ENCODE results near the gene XXYLT1. TPM values are rescaled to one million over a fixed set of nuclear protein-coding genes. Genes with fewer than 3 reads are reported as not detected.

Gene XXYLT1
- total RNA-seq, 1 experiment from 2014 or later = 29.2 TPM

DNA sequence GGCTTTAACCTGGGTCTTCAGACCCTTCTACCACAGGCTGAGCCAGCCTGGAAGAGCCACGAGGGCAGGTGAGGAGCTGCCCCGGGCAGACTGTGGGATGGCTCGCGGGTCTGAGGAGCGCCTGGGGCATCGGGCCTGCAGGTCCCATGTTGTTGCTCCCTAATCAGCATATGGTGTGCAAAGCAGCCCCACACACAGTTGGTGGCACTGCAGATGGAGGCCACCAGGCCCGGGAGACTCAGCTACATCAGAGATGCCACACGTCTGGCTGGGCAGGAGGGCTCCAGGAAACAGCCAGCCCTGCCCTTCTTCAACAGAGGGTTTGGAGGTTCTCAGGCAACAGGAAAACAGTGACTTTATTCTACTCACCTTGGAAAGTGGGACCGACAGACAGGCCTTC, 63.9 kb downstream of the XXYLT1 start:
- peaks cover 5% of the 10 kb centered on the region for H3K36me3 Mint-ChIP-seq (ENCODE audit: insufficient read depth, unreplicated experiment)
- no peaks in the 10 kb centered on the region for H3K27me3 Mint-ChIP-seq (ENCODE audit: unreplicated experiment)
- H3K4me1 Mint-ChIP-seq (ENCODE audit: low read depth, unreplicated experiment) = peaks cover 25% of the 10 kb centered on the region
- intact Hi-C loops (cut with micrococcal nuclease; ENCODE audit: unreplicated experiment) = no loop called here
- no peak for DNase-seq
- no TSS peak for BruUV-seq (replicated peaks)
- H3K27ac Mint-ChIP-seq (ENCODE audit: unreplicated experiment) = no peak overlapping the region
- peaks cover 4% of the 10 kb centered on the region for H3K9me3 Mint-ChIP-seq (ENCODE audit: low read depth, unreplicated experiment)
- no peak overlapping the region for H3K4me3 Mint-ChIP-seq (ENCODE audit: low read depth, unreplicated experiment)
- CTCF ChIA-PET = interaction anchor here (0.5 kb wide), 1 partner anchor 771 kb away, joined by 3 read pairs; no protein-coding TSS in a partner anchor
- TF ChIP-seq, protein P1, sequence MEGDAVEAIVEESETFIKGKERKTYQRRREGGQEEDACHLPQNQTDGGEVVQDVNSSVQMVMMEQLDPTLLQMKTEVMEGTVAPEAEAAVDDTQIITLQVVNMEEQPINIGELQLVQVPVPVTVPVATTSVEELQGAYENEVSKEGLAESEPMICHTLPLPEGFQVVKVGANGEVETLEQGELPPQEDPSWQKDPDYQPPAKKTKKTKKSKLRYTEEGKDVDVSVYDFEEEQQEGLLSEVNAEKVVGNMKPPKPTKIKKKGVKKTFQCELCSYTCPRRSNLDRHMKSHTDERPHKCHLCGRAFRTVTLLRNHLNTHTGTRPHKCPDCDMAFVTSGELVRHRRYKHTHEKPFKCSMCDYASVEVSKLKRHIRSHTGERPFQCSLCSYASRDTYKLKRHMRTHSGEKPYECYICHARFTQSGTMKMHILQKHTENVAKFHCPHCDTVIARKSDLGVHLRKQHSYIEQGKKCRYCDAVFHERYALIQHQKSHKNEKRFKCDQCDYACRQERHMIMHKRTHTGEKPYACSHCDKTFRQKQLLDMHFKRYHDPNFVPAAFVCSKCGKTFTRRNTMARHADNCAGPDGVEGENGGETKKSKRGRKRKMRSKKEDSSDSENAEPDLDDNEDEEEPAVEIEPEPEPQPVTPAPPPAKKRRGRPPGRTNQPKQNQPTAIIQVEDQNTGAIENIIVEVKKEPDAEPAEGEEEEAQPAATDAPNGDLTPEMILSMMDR (IDR thresholded peaks at IDR 0.05; ENCODE audit: unreplicated experiment) = no peak

DNA sequence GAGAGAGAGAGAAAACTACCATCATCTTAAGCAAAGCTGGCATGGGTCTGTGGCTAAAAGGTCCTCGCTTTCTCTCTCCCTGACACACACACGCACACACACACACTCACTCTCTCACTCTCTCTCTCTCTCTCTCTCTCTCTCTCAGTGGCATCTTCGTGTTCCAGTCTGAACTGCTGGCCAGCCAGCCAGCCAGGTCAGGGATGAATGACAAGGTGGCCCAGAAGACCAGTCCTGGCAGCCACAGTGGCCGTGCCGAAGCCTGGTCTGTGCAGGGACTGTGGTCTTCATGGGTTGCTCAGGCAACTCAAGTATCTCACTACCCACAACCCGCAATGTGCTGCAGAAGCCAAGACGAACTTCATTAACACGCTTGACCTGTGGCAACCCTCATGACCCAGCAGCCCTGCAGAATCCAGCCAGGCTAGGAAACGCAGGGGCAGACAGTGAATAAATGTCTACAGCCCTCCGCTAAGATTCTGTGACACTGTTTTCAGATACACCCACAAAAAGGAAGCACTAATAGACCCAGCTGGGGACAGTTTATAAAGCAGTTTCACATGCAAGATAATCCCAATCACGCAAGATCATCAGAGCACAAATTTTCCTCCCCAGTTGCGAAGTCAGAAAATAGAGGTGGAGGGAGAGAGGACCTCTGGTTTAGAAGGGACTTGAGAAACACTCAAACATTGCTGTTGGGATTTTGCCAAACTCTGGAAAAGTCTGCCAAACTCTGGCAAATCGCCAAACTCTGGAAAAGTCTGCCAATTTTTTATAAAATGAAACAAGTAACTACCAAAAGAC, 66.4 kb downstream of the XXYLT1 start:
- BruUV-seq (replicated peaks) = no TSS peak
- CTCF ChIA-PET = interaction anchor here (0.6 to 1.0 kb wide), 2 partner anchors 85 to 522 kb away, joined by 3 to 4 read pairs; no protein-coding TSS in a partner anchor
- no peak for DNase-seq
- intact Hi-C loops (cut with micrococcal nuclease; ENCODE audit: unreplicated experiment) = no loop called here
- Mint-ChIP-seq H3K4me1 (ENCODE audit: low read depth, unreplicated experiment) (peaks cover 16% of the 10 kb centered on the region), H3K9me3 (ENCODE audit: low read depth, unreplicated experiment) (no peaks in the 10 kb centered on the region), H3K27ac (ENCODE audit: unreplicated experiment) (peak overlapping the region; percentile 66), H3K36me3 (ENCODE audit: insufficient read depth, unreplicated experiment) (peaks cover 5% of the 10 kb centered on the region), H3K27me3 (ENCODE audit: unreplicated experiment) (no peaks in the 10 kb centered on the region), H3K4me3 (ENCODE audit: low read depth, unreplicated experiment) (no peak overlapping the region)
- TF ChIP-seq, protein P1 (IDR thresholded peaks at IDR 0.05; ENCODE audit: unreplicated experiment) = no peak

DNA sequence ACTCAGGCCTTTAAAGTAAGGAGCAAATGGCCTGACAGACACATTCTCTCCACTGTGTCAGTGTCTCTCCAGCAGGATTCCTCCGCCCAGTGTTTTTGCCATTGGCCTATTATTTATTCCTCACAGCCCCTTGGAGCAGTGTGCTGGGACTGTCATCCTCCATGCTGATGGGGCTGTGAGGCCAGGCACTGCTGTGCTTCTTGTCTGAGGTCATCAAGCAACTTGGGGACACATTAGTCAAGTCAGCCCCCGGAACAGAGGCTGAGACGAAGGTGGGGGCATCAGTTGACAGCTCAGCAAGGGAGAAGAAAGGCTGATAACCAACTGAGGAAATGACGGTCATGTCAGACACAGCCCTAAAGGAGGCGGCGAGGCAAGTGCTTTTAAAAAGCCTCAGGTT, 67.4 kb downstream of the XXYLT1 start:
- TF ChIP-seq, protein P1 (IDR thresholded peaks at IDR 0.05; ENCODE audit: unreplicated experiment) = no peak
- Mint-ChIP-seq H3K4me1 (ENCODE audit: low read depth, unreplicated experiment) (peaks cover 23% of the 10 kb centered on the region), H3K9me3 (ENCODE audit: low read depth, unreplicated experiment) (no peaks in the 10 kb centered on the region), H3K4me3 (ENCODE audit: low read depth, unreplicated experiment) (no peak overlapping the region), H3K27ac (ENCODE audit: unreplicated experiment) (no peak overlapping the region), H3K27me3 (ENCODE audit: unreplicated experiment) (no peaks in the 10 kb centered on the region), H3K36me3 (ENCODE audit: insufficient read depth, unreplicated experiment) (peaks cover 10% of the 10 kb centered on the region)
- no peak for DNase-seq
- BruUV-seq (replicated peaks) = no TSS peak
- CTCF ChIA-PET = no interaction called here
- intact Hi-C loops (cut with micrococcal nuclease; ENCODE audit: unreplicated experiment) = no loop called here

DNA sequence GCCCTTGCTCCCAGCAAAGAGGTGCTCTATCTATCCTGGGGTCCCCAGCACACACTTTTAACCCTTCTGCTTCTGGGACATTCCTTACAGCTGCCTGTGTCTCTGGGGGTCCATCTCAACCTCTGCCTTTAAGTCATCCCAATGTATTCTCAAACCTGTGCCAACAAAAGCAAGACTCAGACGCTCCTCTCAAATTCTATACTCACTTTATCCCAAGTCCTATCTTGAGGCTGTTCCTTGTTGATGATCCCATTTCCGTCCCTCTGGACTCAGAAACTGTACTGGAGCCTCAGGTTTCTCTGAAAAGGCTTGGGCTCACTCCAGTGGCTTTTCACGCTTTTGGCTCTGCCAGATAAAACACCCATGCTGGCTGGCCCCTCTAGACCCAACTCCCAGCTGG, 69.7 kb downstream of the XXYLT1 start:
- H3K27ac Mint-ChIP-seq (ENCODE audit: unreplicated experiment) = no peak overlapping the region
- intact Hi-C loops (cut with micrococcal nuclease; ENCODE audit: unreplicated experiment) = no loop called here
- no peaks in the 10 kb centered on the region for H3K9me3 Mint-ChIP-seq (ENCODE audit: low read depth, unreplicated experiment)
- BruUV-seq (replicated peaks) = no TSS peak
- TF ChIP-seq, protein P1 (IDR thresholded peaks at IDR 0.05; ENCODE audit: unreplicated experiment) = no peak
- H3K36me3 Mint-ChIP-seq (ENCODE audit: insufficient read depth, unreplicated experiment) = peaks cover 10% of the 10 kb centered on the region
- H3K4me1 Mint-ChIP-seq (ENCODE audit: low read depth, unreplicated experiment) = peaks cover 37% of the 10 kb centered on the region
- CTCF ChIA-PET = interaction anchor here (0.6 kb wide), 2 partner anchors 380 to 460 kb away, joined by 3 to 5 read pairs; no protein-coding TSS in a partner anchor
- no peak overlapping the region for H3K4me3 Mint-ChIP-seq (ENCODE audit: low read depth, unreplicated experiment)
- DNase-seq = no peak
- H3K27me3 Mint-ChIP-seq (ENCODE audit: unreplicated experiment) = no peaks in the 10 kb centered on the region
